ENCODE data around the gene GALNT10. TPM values are rescaled to one million over a fixed set of nuclear protein-coding genes. Genes with fewer than 3 reads are reported as not detected.

The GALNT10 gene
- polyA plus RNA-seq, 1 of the 3 experiments (the other 2 are of a cell fraction): 56.3 TPM

DNA sequence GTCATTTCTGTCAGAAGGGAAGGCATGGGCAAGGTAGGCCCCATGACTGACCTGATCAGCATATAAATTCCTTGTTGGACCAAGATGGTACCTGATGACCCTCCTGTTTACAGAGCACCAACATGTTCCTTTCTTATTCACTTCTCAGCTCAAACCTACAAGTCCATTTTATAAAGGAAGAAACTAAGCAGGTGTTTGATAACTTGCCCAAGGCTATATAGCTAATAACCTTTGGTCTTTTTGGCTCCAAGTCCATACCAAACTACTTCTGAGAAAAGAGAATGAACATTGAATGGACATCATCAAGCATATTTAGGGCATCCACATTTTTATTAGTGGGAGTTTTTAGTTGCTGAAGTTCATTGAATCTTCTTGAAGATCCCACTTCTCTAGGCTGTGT, 125.2 kb downstream of the GALNT10 start:
- CTCF ChIA-PET: no interaction called here
- TF ChIP-seq FOSL2 (IDR thresholded peaks at IDR 0.05; ENCODE audit: borderline replicate concordance, low read depth): no peak
- no peak for TF ChIP-seq MXI1 (IDR thresholded peaks at IDR 0.05; ENCODE audit: low read depth, low read length)
- TF ChIP-seq NFIC (IDR thresholded peaks at IDR 0.05; ENCODE audit: borderline replicate concordance): no peak
- TF ChIP-seq GATA2 (CRISPR knock-in tag; IDR thresholded peaks at IDR 0.05): no peak
- TF ChIP-seq, protein P1, sequence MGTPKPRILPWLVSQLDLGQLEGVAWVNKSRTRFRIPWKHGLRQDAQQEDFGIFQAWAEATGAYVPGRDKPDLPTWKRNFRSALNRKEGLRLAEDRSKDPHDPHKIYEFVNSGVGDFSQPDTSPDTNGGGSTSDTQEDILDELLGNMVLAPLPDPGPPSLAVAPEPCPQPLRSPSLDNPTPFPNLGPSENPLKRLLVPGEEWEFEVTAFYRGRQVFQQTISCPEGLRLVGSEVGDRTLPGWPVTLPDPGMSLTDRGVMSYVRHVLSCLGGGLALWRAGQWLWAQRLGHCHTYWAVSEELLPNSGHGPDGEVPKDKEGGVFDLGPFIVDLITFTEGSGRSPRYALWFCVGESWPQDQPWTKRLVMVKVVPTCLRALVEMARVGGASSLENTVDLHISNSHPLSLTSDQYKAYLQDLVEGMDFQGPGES (IDR thresholded peaks at IDR 0.05; ENCODE audit: low read depth, low read length): no peak
- TF ChIP-seq, protein P2, sequence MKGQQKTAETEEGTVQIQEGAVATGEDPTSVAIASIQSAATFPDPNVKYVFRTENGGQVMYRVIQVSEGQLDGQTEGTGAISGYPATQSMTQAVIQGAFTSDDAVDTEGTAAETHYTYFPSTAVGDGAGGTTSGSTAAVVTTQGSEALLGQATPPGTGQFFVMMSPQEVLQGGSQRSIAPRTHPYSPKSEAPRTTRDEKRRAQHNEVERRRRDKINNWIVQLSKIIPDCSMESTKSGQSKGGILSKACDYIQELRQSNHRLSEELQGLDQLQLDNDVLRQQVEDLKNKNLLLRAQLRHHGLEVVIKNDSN (IDR thresholded peaks at IDR 0.05; ENCODE audit: borderline replicate concordance, low read depth): no peak
- TF ChIP-seq RAD21 (IDR thresholded peaks at IDR 0.05; ENCODE audit: low read length): no peak
- TF ChIP-seq TEAD4 (IDR thresholded peaks at IDR 0.05; ENCODE audit: borderline replicate concordance, insufficient read depth): no peak
- TF ChIP-seq, protein P3, sequence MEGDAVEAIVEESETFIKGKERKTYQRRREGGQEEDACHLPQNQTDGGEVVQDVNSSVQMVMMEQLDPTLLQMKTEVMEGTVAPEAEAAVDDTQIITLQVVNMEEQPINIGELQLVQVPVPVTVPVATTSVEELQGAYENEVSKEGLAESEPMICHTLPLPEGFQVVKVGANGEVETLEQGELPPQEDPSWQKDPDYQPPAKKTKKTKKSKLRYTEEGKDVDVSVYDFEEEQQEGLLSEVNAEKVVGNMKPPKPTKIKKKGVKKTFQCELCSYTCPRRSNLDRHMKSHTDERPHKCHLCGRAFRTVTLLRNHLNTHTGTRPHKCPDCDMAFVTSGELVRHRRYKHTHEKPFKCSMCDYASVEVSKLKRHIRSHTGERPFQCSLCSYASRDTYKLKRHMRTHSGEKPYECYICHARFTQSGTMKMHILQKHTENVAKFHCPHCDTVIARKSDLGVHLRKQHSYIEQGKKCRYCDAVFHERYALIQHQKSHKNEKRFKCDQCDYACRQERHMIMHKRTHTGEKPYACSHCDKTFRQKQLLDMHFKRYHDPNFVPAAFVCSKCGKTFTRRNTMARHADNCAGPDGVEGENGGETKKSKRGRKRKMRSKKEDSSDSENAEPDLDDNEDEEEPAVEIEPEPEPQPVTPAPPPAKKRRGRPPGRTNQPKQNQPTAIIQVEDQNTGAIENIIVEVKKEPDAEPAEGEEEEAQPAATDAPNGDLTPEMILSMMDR (IDR thresholded peaks at IDR 0.05): no peak
- TF ChIP-seq, protein P4, sequence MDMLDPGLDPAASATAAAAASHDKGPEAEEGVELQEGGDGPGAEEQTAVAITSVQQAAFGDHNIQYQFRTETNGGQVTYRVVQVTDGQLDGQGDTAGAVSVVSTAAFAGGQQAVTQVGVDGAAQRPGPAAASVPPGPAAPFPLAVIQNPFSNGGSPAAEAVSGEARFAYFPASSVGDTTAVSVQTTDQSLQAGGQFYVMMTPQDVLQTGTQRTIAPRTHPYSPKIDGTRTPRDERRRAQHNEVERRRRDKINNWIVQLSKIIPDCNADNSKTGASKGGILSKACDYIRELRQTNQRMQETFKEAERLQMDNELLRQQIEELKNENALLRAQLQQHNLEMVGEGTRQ (IDR thresholded peaks at IDR 0.05; ENCODE audit: borderline replicate concordance, low read depth, low read length): no peak
- TF ChIP-seq SIN3A (IDR thresholded peaks at IDR 0.05; ENCODE audit: borderline replicate concordance, low read depth, low read length): no peak
- TF ChIP-seq FOXM1 (IDR thresholded peaks at IDR 0.05; ENCODE audit: low read depth): no peak
- no peak for TF ChIP-seq EZH2phosphoT487 (IDR thresholded peaks at IDR 0.05; ENCODE audit: borderline replicate concordance, low read depth)
- no peak for TF ChIP-seq SMC3 (IDR thresholded peaks at IDR 0.05; ENCODE audit: low read depth, low read length)
- TF ChIP-seq GABPA (IDR thresholded peaks at IDR 0.05; ENCODE audit: low read depth): no peak
- no peak for TF ChIP-seq JUND (IDR thresholded peaks at IDR 0.05)
- TF ChIP-seq FOXJ3 (CRISPR knock-in tag; IDR thresholded peaks at IDR 0.05): no peak
- no peak for TF ChIP-seq RXRA (IDR thresholded peaks at IDR 0.05; ENCODE audit: borderline replicate concordance, low read depth)
- peaks cover 95% of the 10 kb centered on the region for H3K79me2 ChIP-seq (ENCODE audit: insufficient read depth)
- H3K36me3 ChIP-seq (replicated peaks in 1 of 2; ENCODE audit: control insufficient read depth in 1 of 2, insufficient read depth in 2 of 2, low read length in 1 of 2): peaks cover 6 to 24% of the 10 kb centered on the region in 2 experiments
- DNase-seq: no peak
- no peaks in the 10 kb centered on the region for H3K9me3 ChIP-seq
- no peak overlapping the region for H3K4me2 ChIP-seq
- H2AFZ ChIP-seq (ENCODE audit: low read depth): no peak overlapping the region
- H3K9me2 ChIP-seq: no peaks in the 10 kb centered on the region
- no peaks in the 10 kb centered on the region for H4K20me1 ChIP-seq (ENCODE audit: insufficient read depth)
- POLR2A ChIA-PET: no interaction called here
- no peak overlapping the region for H3K9ac ChIP-seq
- H3K27ac ChIP-seq (ENCODE audit: low read depth in 2 of 2, low read length in 1 of 2): no peak overlapping the region
- no peak overlapping the region for H3K4me3 ChIP-seq (ENCODE audit: low read depth in 2 of 2, low read length in 1 of 2)
- peaks cover 10% of the 10 kb centered on the region for H3F3A ChIP-seq (replicated peaks; ENCODE audit: insufficient read depth)
- peaks cover 9 to 15% of the 10 kb centered on the region in 2 experiments; a peak in 3 of 4 replicates for H3K4me1 ChIP-seq (ENCODE audit: control insufficient read depth in 1 of 2, insufficient read depth in 2 of 2, low read depth in 1 of 2, low read length in 1 of 2)
- H3K27me3 ChIP-seq (ENCODE audit: insufficient read depth): no peaks in the 10 kb centered on the region
